Activated naive CD8-positive, alpha-beta T cell treated with anti-CD3 and anti-CD28 coated beads, Interleukin-2, amount 10 ng/mL, durations not matched to agents 7 days and 5 days (primary cell): ENCODE measurements around the gene TMUB2. TPM values are rescaled to one million over a fixed set of nuclear protein-coding genes. Genes with fewer than 3 reads are reported as not detected.
"Not testable (repeated sequence)": the region's sequence is repeated elsewhere in the genome, so short reads cannot be mapped to it uniquely, and the experiment has no call there.

Experiments used
- ATAC-seq: fragments of 150-1000 bp; cut with Tn5 transposase; one replicate; pipeline ENCODE4 v1.10.0; 2021; ENCODE audit warnings: low read depth, moderate library complexity
- POLR2A ChIA-PET: fragments of 350-600 bp; sonication (Branson Sonifier 250); formaldehyde crosslinking; loops from one replicate; lab custom pipeline; 2021; ENCODE audit warnings: antibody characterized with exemption; lab: Charles Lee
- DNase-seq: peaks from one replicate; pipeline ENCODE4 v3.0.0; 2021
- H3K27ac Mint-ChIP-seq: one replicate; pipeline ENCODE4 v1.8.0; 2022; ENCODE audit warnings: mild to moderate bottlenecking, mixed read lengths
- H3K27me3 Mint-ChIP-seq: one replicate; pipeline ENCODE4 v1.8.0; 2022; ENCODE audit warnings: mild to moderate bottlenecking, moderate library complexity, mixed read lengths
- H3K36me3 Mint-ChIP-seq: one replicate; pipeline ENCODE4 v1.8.0; 2021; ENCODE audit warnings: mild to moderate bottlenecking, mixed read lengths
- H3K4me1 Mint-ChIP-seq: one replicate; pipeline ENCODE4 v1.8.0; 2021; ENCODE audit warnings: mixed read lengths
- H3K4me3 Mint-ChIP-seq: one replicate; pipeline ENCODE4 v1.8.0; 2022; ENCODE audit warnings: mild to moderate bottlenecking, moderate library complexity, mixed read lengths
- H3K9me3 Mint-ChIP-seq: one replicate; pipeline ENCODE4 v1.8.0; 2021; ENCODE audit warnings: mixed read lengths
- microRNA-seq: library from miRNA; unstranded; fragments of <30 nt; microRNA quantifications from one replicate; pipeline ENCODE4 v1.2.0, GENCODE V29; 2022
- total RNA-seq, 2 experiments: library from RNA; stranded (reverse); gene quantifications; one replicate each; pipeline ENCODE4 v1.2.3, GENCODE V29; 2021

The TMUB2 gene
- total RNA-seq, 2 experiments from 2014 or later: 38.3 to 42.5 TPM

GRCh38 chr17:44236444-44236991 is 49.7 kb downstream of the TMUB2 start:
- POLR2A ChIA-PET: interaction anchor here (1.0 kb wide), 1 partner anchor 9 kb away, joined by 5 read pairs; no protein-coding TSS in a partner anchor
- Mint-ChIP-seq H3K36me3 (no peaks in the 10 kb centered on the region), H3K27ac (no peak overlapping the region), H3K4me3 (no peak overlapping the region), H3K9me3 (no peaks in the 10 kb centered on the region), H3K4me1 (peaks cover 8% of the 10 kb centered on the region), H3K27me3 (peaks cover 5% of the 10 kb centered on the region)
- no peak for ATAC-seq
- DNase-seq: no peak

- H3K36me3 Mint-ChIP-seq, H3K4me3 Mint-ChIP-seq, DNase-seq, H3K4me1 Mint-ChIP-seq, H3K27me3 Mint-ChIP-seq, H3K27ac Mint-ChIP-seq, ATAC-seq, H3K9me3 Mint-ChIP-seq, POLR2A ChIA-PET: not testable (repeated sequence)
Observed at GRCh38 chr17:44237886-44238285, 51.1 kb downstream of the TMUB2 start.

GRCh38 chr17:44241106-44241624 is 54.4 kb downstream of the TMUB2 start:
- ATAC-seq: no peak
- DNase-seq: no peak
- Mint-ChIP-seq H3K36me3 (no peaks in the 10 kb centered on the region), H3K4me1 (peaks cover 14% of the 10 kb centered on the region), H3K27ac (no peak overlapping the region), H3K9me3 (no peaks in the 10 kb centered on the region), H3K27me3 (no peaks in the 10 kb centered on the region), H3K4me3 (no peak overlapping the region)
- POLR2A ChIA-PET: interaction anchor here (0.6 to 1.3 kb wide), 4 partner anchors 18 to 99 kb away, joined by 3 to 5 read pairs (median 4); no protein-coding TSS in a partner anchor

Small RNAs within 50 kb of the gene (microRNA-seq; reads per million reads assigned to microRNA genes)
- 2.1 reads per million for gene MIR6782

Other genes with a start within 250 kb of the TMUB2 start
- gene PPY, start 244.5 kb upstream of the TMUB2 start, total RNA-seq: not detected
- not detected for gene PYY, start 233.0 kb upstream of the TMUB2 start, total RNA-seq
- gene NAGS, start 182.3 kb upstream of the TMUB2 start, total RNA-seq: 1 to 10 TPM; 1.4 TPM
- gene TMEM101, start 172.0 kb upstream of the TMUB2 start, total RNA-seq: 10 to 100 TPM; 30.3 to 31.7 TPM
- 10 to 100 TPM; 46.9 to 51.4 TPM for gene LSM12, start 120.3 kb upstream of the TMUB2 start, total RNA-seq
- 10 to 100 TPM; 18.7 to 18.8 TPM for gene G6PC3, start 116.2 kb upstream of the TMUB2 start, total RNA-seq
- 10 to 100 TPM; 46.2 to 48.4 TPM for gene HDAC5, start 63.3 kb upstream of the TMUB2 start, total RNA-seq
- gene HROB, start 45.0 kb upstream of the TMUB2 start, total RNA-seq: 10 to 100 TPM; 13.2 to 14.3 TPM
- under 1 TPM; 0.19 to 0.51 TPM for gene ASB16, start 16.3 kb upstream of the TMUB2 start, total RNA-seq
- 100 to 1,000 TPM; 116 TPM for gene ATXN7L3, start 12.9 kb downstream of the TMUB2 start, total RNA-seq
- gene UBTF, start 32.7 kb downstream of the TMUB2 start, total RNA-seq: 100 to 1,000 TPM; 183 to 200 TPM
- gene SLC4A1, start 81.2 kb downstream of the TMUB2 start, total RNA-seq: not detected
- under 1 TPM in 1 of 2 experiments, not detected in 1; 0.50 TPM for gene RUNDC3A, start 121.6 kb downstream of the TMUB2 start, total RNA-seq
- 100 to 1,000 TPM; 104 to 117 TPM for gene SLC25A39, start 137.9 kb downstream of the TMUB2 start, total RNA-seq
- gene GRN, start 158.3 kb downstream of the TMUB2 start, total RNA-seq: 10 to 100 TPM; 53.5 to 58.8 TPM
- gene FAM171A2, start 176.9 kb downstream of the TMUB2 start, total RNA-seq: under 1 TPM; 0.37 to 0.69 TPM
- gene ITGA2B, start 202.7 kb downstream of the TMUB2 start, total RNA-seq: under 1 TPM; 0.34 to 0.83 TPM